ENCODE data around the gene DIAPH2.

DNA sequence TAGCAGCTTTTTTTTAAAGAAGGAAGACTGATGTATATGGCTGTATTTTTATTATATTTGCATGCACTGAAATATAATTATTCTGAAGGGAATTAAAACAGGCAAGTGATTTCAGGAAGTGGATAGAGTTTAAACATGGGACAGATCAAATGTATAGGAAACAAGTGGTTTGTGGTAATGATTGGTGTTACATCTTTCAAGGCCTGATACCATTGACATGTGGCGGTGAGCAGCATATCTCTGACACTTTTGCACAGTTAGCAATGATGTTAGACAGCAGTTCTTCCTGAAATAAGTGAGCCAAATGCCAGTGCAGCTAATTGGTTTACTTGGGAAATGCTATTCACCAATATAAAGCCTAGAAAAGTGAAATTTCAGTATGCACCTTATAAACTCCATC lies 471.2 kb downstream of the DIAPH2 start:
- no peak for TF ChIP-seq CTCF (IDR thresholded peaks at IDR 0.05; ENCODE audit: low read length)
- TF ChIP-seq EZH2phosphoT487 (IDR thresholded peaks at IDR 0.05; ENCODE audit: low read length): no peak
